ENCODE results near the gene CDCA7.
A peak's percentile ranks its signal among the peaks of the same experiment; 100 is the strongest.
"Not testable (repeated sequence)": the region's sequence is repeated elsewhere in the genome, so short reads cannot be mapped to it uniquely, and the experiment has no call there.

CDCA7 gene

GRCh38 chr2:173370198-173370597 lies 15.5 kb downstream of the CDCA7 start:
- no peak for DNase-seq

- no peak for DNase-seq
These were observed 16.4 kb downstream of the CDCA7 start for GRCh38 chr2:173371023-173371422.

- DNase-seq: no peak
These were observed 18.6 kb downstream of the CDCA7 start for GRCh38 chr2:173373290-173373689.

GRCh38 chr2:173374634-173375033 lies 20.0 kb downstream of the CDCA7 start:
- DNase-seq: no peak

- DNase-seq: not testable (repeated sequence)
These were observed 30.9 kb downstream of the CDCA7 start for GRCh38 chr2:173385534-173385933.

- no peak for DNase-seq
These were observed 31.5 kb downstream of the CDCA7 start for GRCh38 chr2:173386021-173386737.

GRCh38 chr2:173386738-173387065 lies 32.0 kb downstream of the CDCA7 start:
- DNase-seq: no peak

GRCh38 chr2:173387079-173387478 lies 32.4 kb downstream of the CDCA7 start:
- DNase-seq: no peak

GRCh38 chr2:173387660-173388059 lies 33.0 kb downstream of the CDCA7 start:
- DNase-seq: no peak

- no peak for DNase-seq
These were observed 34.1 kb downstream of the CDCA7 start for GRCh38 chr2:173388795-173389194.

- DNase-seq: no peak
These were observed 35.4 kb downstream of the CDCA7 start for GRCh38 chr2:173390036-173390435.

- no peak for DNase-seq
These were observed 38.1 kb downstream of the CDCA7 start for GRCh38 chr2:173392731-173393130.

GRCh38 chr2:173393186-173393585 lies 38.5 kb downstream of the CDCA7 start:
- no peak for DNase-seq

- no peak for DNase-seq
These were observed 39.0 kb downstream of the CDCA7 start for GRCh38 chr2:173393636-173394035.

GRCh38 chr2:173394091-173394974 lies 39.7 kb downstream of the CDCA7 start:
- DNase-seq: no peak

- DNase-seq: no peak
These were observed 41.1 kb downstream of the CDCA7 start for GRCh38 chr2:173395567-173396351.

- no peak for DNase-seq
These were observed 42.9 kb downstream of the CDCA7 start for GRCh38 chr2:173397539-173397938.

GRCh38 chr2:173399229-173399628 lies 44.6 kb downstream of the CDCA7 start:
- DNase-seq: no peak

- no peak for DNase-seq
These were observed 46.1 kb downstream of the CDCA7 start for GRCh38 chr2:173400760-173401159.

- no peak for DNase-seq
These were observed 47.1 kb downstream of the CDCA7 start for GRCh38 chr2:173401716-173402326.

GRCh38 chr2:173402405-173402974 lies 47.8 kb downstream of the CDCA7 start:
- peak; percentile 77 for DNase-seq

GRCh38 chr2:173404841-173405750 lies 50.4 kb downstream of the CDCA7 start:
- no peak for DNase-seq

Data from NCI-H1436 (cell line).